HG02884 (cell line): ENCODE results near the gene SYNDIG1.

Source experiments
- ATAC-seq: cut with Tn5 transposase; IDR thresholded peaks from one replicate; pipeline ENCODE4 v1.9.1; 2021; ENCODE audit warnings: mild to moderate bottlenecking, moderate library complexity; ENCODE audit not compliant: unreplicated experiment

Gene SYNDIG1

GRCh38 chr20:24470746-24471582, 1.5 kb downstream of the SYNDIG1 start:
- no peak for ATAC-seq

GRCh38 chr20:24472426-24472825, 3.0 kb downstream of the SYNDIG1 start:
- no peak for ATAC-seq

- no peak for ATAC-seq
Observed at GRCh38 chr20:24473435-24474223, 4.2 kb downstream of the SYNDIG1 start.

DNA sequence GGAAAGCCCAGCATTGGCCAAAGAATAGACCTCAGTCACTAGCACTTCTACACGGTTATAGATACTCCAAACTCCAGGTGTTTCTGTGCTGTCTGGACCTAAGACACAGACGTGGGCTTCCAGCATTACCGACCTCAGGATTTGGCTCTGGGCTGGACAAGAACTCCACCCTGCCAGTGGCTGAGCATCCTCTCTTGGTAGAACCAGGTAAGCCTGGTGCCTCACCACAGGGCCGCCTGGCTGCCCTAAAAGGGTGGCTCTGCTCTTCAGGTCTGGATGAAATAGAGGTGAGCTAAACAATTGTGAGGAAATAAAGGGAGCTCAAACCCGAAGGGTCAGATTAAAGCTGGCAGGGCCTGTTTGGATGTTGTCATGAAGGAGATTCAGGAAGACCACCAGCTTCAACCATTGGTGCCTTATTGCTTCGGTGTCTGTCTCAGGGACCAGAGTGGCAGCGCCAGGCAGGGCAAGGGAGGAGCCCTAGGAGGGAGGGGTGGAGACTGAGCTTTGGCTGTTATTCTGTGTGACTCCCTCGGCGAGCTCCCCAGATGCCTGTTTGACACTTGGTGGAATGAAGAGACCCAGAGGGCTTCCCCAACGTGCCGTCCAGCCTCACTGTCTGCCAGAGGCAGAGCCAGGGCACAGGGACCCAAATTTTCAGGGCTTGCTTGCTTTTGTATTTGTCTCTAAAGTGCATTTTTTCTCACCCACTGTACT, 8.6 kb downstream of the SYNDIG1 start:
- ATAC-seq: no peak

DNA sequence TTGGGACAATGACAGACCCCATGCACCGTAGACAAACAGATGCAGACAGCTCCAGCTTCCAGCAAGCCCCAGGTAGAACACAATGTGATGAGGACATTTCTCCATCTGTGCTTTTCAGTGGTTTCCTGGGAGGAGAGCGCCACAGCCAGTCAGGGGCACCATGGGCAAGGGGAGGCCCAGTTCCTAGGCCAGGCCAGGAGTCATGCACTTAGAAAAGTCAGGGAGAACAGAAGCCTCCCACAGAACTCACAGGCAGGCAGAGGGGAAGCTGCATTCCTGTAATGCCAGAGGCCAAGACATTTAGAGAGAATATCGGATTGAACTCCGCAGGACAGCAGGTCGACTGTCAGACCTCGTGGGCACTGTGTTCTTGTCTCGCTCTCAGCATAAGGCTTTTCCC, 9.2 kb downstream of the SYNDIG1 start:
- no peak for ATAC-seq

GRCh38 chr20:24479106-24479505, 9.7 kb downstream of the SYNDIG1 start:
- no peak for ATAC-seq

DNA sequence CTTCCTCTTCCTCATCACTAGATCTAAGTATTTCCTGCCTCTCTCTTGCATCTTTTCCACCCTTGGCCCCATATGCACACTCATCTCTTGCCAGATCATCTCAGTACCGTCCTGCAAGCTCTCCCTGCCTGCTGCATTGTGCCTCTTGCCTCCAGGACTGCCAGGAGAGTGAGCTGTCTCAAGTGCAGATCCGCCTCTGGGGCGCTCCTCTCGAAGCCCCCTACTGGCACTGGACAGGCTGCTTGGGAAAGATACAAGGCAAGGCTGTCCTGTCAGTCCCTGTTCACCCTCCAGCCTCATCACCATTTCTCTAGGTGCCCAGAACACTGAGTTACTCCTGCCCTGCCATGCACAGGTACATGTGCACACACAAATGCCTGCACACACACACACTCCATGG, 10.2 kb downstream of the SYNDIG1 start:
- no peak for ATAC-seq

DNA sequence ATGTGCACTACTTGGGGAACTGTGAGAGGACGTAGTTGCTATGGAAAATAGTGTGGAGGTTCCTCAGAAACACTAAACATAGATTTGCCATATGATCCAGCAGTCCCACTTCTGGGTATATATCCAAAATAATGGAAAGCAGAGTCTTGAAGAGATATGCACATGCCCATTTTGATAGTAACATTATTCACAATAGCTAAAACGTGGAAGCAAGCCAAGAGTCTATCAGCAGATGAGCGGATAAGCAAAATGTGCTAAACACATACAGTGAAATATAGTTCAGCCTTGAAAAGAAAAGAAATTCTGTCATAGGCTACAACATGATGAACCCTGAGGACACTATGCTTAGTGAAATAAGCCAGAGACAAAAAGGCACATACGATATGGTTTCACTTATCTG, 11.1 kb downstream of the SYNDIG1 start:
- no peak for ATAC-seq

GRCh38 chr20:24481173-24481572, 11.7 kb downstream of the SYNDIG1 start:
- no peak for ATAC-seq

GRCh38 chr20:24483435-24484080, 14.1 kb downstream of the SYNDIG1 start:
- no peak for ATAC-seq

DNA sequence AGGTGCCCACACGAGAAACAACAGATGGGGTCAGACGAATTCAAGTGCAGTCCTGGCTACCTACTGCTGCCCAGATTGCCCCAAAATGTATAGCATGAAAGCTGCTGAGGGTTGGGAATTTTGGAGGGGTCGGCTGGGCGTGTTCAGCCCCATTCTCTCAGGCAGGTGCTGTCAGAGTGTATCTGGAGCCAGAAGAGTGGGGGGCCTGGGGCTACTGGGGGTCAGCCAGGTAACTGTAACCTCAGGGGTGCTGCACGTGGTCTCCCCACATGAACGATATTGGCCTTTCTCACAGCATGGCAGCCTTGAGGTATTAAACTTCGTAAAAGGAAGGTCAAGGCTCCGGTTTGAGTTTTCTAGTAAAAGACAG, 14.6 kb downstream of the SYNDIG1 start:
- no peak for ATAC-seq

GRCh38 chr20:24485981-24486380, 16.6 kb downstream of the SYNDIG1 start:
- ATAC-seq: no peak

DNA sequence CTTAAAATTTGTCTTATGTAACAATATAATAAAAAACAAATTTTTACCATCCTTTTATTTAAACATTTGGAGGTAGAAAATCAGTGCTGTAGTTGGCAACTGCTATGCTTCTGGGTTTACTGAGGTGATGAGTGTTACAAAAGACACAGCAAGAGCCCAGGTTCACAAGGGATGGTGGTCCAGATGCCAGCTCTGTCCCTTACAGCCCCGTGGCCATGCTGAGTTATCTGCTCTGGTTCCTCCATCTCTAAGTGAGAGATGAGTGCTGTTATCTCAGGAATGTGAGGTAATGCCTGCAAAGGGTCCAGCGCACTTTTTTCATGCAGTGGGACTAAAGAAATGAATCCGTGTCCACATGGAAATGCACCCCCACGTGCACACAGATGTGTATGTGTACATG, 17.8 kb downstream of the SYNDIG1 start:
- no peak for ATAC-seq

DNA sequence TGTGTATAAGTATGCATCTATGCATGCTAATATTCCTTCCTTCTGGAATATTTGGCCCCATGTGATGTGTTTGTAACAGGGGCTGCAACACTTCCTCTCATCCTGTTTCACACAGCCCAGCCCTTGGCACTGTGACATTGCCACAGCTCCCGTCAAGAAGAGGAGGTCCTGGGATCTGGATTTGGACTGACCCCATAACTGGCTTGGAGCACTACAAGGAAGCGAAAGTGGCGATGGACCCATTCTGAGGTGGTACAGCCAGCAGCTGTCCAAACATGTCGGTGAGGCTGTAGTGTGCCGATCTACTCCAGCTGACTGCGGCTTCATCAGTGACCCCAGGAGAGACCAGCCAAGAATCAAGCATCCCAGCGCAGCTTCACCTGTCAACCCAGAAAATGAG, 18.2 kb downstream of the SYNDIG1 start:
- no peak for ATAC-seq

DNA sequence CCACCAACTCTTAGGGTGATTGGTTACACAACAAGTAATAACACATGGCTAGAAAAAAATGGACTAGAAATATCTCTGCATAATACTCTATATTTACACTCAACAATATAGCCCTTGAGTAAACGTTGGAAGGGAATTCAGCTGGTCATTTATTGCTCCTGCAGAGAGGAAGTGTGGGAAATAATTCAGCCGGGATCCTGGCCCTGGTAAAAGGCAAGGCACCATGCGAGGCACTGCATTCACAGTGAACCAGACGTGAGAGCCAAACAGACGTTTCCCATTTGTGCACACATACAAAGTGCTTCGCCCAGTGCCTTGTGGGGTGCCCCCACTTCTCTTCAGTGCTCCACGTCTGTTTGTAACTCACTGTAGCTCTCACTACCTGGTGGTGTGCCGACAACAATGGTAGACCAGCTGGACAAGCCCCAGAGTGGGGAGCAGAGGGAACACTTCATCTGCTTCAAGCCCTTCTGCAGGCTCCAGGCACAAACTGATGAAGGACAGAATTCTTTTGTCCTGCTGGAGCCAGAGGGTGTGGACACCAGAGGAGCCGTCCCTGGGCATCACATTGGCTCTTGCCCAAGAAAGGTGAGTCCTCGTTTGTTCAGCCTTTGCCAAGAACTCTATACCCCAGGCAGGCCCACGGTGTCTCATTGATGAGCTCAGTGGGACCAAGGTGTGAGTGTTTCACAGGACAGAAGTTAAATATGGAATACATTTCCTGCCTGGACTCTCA, 18.8 kb downstream of the SYNDIG1 start:
- ATAC-seq: no peak

DNA sequence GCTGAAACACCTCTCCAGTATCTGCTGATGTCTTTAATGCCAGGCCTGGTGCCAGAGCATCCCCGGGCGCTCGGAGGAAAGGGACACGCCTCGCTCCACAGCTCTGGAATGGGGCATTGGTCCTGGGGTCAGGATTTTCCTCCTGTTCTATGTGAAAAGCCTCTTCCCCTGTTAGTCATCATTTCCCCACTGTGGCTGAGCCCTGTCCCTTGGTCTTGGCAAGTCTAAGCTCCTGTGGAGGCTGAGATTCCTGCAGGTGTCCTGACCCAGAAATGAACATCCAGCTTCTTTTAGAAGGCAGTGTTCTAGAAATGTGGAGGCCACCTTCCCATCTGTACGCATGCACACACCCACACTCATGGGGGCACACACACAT, 19.4 kb downstream of the SYNDIG1 start:
- ATAC-seq: no peak

GRCh38 chr20:24489193-24489592, 19.8 kb downstream of the SYNDIG1 start:
- no peak for ATAC-seq

DNA sequence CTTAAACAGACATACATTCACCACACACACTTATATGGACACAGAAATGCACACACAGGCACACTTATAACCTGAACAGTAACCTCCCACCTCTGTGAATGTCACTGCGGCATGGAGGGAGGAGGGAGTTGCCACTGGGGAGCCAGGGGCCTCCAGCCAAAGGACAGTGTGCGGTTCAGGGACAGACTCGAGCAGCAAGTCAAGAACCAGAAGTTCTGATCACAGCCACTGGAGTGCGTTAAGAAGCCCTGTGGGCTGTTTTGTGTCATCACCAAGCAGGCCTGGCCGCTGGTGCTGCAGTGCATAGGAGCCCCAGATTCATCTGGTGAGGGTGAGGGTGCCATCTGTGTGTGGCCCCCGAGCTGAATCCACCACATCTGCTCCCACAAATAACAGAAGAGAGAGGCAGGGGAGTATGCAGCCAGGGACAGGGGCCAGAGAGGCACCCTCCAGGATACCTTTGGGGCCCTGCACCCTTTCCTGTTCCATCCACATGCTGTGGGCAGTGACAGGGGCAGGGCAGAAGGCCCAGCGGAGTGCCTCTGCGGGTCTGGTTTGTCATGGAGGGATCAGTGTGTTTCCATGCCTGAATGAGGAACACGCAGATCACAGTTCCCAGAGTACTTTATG, 20.3 kb downstream of the SYNDIG1 start:
- ATAC-seq: no peak

- no peak for ATAC-seq
Observed at GRCh38 chr20:24490598-24490997, 21.2 kb downstream of the SYNDIG1 start.
